ENCODE results near the gene RBM8A. TPM values are rescaled to one million over a fixed set of nuclear protein-coding genes. Genes with fewer than 3 reads are reported as not detected.

RBM8A gene
- total and polyA plus RNA-seq, 4 donors, result 48.8 to 66.2 (median 57.5) TPM

DNA sequence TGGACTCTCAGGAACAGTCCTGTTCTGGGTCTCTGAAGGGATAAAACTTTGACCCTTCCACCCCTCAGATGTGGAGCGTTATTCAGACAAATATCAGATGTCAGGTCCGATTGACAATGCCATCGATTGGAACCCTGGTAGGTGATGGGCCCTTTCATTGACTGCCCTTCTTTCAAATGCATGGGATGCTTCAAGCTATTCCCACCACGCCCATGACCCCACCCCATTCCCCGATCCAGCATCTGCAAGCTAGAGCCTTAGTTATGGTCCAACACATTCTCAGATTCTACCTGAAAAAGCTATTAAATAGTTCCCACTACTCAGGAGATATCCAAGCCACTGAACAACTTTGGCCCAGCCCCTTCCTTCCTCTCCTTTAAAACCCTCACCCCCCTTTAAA, 49.7 kb upstream of the RBM8A start:
- no peak overlapping the region for H3K9ac ChIP-seq (ENCODE audit: low read depth in 1 of 2, low read length in 2 of 2)
- 87% methylated on average over 5 of the region's 5 CpGs for WGBS
- H3K36me3 ChIP-seq (ENCODE audit: control insufficient read depth in 4 of 4, insufficient read depth in 3 of 4, low read depth in 1 of 4, low read length in 3 of 4), result peaks cover 0 to 8% (median 0%) of the 10 kb centered on the region in 4 donors
- H3K4me3 ChIP-seq (ENCODE audit: low read depth in 1 of 3, low read length in 3 of 3), result no peak overlapping the region
- peaks cover 19 to 49% (median 29%) of the 10 kb centered on the region in 4 donors for H3K4me1 ChIP-seq (ENCODE audit: control insufficient read depth in 4 of 4, insufficient read depth in 4 of 4, low read length in 3 of 4)
- H3K9me3 ChIP-seq (ENCODE audit: control insufficient read depth in 4 of 4, low read length in 3 of 4), result no peaks in the 10 kb centered on the region
- no peaks in the 10 kb centered on the region for H3K27me3 ChIP-seq (ENCODE audit: control insufficient read depth in 4 of 4, insufficient read depth in 4 of 4, low read length in 3 of 4)
- TF ChIP-seq YY1 (IDR thresholded peaks at IDR 0.05) (no peak), HNF4G (IDR thresholded peaks at IDR 0.05) (no peak), RXRA (IDR thresholded peaks at IDR 0.05) (no peak), JUND (IDR thresholded peaks at IDR 0.05) (no peak), FOXA2 (IDR thresholded peaks at IDR 0.05) (no peak), HNF4A (conservative IDR thresholded peaks at IDR 0.05) (no peak), RAD21 (IDR thresholded peaks at IDR 0.05) (no peak), FOXA1 (IDR thresholded peaks at IDR 0.05) (no peak), EGR1 (IDR thresholded peaks at IDR 0.05; ENCODE audit: low read depth in 2 of 2) (no peak), NR2F2 (IDR thresholded peaks at IDR 0.05) (no peak), SP1 (IDR thresholded peaks at IDR 0.05) (no peak), GABPA (IDR thresholded peaks at IDR 0.05 in 1 of 2, conservative IDR thresholded peaks at IDR 0.05 in 1 of 2) (no peak)
- TF ChIP-seq, protein P1, sequence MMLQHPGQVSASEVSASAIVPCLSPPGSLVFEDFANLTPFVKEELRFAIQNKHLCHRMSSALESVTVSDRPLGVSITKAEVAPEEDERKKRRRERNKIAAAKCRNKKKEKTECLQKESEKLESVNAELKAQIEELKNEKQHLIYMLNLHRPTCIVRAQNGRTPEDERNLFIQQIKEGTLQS (IDR thresholded peaks at IDR 0.05), result no peak
- TF ChIP-seq, protein P2, sequence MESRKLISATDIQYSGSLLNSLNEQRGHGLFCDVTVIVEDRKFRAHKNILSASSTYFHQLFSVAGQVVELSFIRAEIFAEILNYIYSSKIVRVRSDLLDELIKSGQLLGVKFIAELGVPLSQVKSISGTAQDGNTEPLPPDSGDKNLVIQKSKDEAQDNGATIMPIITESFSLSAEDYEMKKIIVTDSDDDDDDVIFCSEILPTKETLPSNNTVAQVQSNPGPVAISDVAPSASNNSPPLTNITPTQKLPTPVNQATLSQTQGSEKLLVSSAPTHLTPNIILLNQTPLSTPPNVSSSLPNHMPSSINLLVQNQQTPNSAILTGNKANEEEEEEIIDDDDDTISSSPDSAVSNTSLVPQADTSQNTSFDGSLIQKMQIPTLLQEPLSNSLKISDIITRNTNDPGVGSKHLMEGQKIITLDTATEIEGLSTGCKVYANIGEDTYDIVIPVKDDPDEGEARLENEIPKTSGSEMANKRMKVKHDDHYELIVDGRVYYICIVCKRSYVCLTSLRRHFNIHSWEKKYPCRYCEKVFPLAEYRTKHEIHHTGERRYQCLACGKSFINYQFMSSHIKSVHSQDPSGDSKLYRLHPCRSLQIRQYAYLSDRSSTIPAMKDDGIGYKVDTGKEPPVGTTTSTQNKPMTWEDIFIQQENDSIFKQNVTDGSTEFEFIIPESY (IDR thresholded peaks at IDR 0.05), result no peak
- TF ChIP-seq, protein P3, sequence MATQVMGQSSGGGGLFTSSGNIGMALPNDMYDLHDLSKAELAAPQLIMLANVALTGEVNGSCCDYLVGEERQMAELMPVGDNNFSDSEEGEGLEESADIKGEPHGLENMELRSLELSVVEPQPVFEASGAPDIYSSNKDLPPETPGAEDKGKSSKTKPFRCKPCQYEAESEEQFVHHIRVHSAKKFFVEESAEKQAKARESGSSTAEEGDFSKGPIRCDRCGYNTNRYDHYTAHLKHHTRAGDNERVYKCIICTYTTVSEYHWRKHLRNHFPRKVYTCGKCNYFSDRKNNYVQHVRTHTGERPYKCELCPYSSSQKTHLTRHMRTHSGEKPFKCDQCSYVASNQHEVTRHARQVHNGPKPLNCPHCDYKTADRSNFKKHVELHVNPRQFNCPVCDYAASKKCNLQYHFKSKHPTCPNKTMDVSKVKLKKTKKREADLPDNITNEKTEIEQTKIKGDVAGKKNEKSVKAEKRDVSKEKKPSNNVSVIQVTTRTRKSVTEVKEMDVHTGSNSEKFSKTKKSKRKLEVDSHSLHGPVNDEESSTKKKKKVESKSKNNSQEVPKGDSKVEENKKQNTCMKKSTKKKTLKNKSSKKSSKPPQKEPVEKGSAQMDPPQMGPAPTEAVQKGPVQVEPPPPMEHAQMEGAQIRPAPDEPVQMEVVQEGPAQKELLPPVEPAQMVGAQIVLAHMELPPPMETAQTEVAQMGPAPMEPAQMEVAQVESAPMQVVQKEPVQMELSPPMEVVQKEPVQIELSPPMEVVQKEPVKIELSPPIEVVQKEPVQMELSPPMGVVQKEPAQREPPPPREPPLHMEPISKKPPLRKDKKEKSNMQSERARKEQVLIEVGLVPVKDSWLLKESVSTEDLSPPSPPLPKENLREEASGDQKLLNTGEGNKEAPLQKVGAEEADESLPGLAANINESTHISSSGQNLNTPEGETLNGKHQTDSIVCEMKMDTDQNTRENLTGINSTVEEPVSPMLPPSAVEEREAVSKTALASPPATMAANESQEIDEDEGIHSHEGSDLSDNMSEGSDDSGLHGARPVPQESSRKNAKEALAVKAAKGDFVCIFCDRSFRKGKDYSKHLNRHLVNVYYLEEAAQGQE (IDR thresholded peaks at IDR 0.05), result no peak
- TF ChIP-seq, protein P4, sequence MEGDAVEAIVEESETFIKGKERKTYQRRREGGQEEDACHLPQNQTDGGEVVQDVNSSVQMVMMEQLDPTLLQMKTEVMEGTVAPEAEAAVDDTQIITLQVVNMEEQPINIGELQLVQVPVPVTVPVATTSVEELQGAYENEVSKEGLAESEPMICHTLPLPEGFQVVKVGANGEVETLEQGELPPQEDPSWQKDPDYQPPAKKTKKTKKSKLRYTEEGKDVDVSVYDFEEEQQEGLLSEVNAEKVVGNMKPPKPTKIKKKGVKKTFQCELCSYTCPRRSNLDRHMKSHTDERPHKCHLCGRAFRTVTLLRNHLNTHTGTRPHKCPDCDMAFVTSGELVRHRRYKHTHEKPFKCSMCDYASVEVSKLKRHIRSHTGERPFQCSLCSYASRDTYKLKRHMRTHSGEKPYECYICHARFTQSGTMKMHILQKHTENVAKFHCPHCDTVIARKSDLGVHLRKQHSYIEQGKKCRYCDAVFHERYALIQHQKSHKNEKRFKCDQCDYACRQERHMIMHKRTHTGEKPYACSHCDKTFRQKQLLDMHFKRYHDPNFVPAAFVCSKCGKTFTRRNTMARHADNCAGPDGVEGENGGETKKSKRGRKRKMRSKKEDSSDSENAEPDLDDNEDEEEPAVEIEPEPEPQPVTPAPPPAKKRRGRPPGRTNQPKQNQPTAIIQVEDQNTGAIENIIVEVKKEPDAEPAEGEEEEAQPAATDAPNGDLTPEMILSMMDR (IDR thresholded peaks at IDR 0.05; ENCODE audit: low read depth, low read length, missing input control), result no peak
- TF ChIP-seq, protein P5, sequence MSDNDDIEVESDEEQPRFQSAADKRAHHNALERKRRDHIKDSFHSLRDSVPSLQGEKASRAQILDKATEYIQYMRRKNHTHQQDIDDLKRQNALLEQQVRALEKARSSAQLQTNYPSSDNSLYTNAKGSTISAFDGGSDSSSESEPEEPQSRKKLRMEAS (IDR thresholded peaks at IDR 0.05), result no peak
- DNase-seq (ENCODE audit: low spot score), result no peak
- no peak overlapping the region for H3K27ac ChIP-seq (ENCODE audit: low read depth in 1 of 2, low read length in 2 of 2)
